ENCODE results near the gene ARHGAP15.

Gene ARHGAP15

DNA sequence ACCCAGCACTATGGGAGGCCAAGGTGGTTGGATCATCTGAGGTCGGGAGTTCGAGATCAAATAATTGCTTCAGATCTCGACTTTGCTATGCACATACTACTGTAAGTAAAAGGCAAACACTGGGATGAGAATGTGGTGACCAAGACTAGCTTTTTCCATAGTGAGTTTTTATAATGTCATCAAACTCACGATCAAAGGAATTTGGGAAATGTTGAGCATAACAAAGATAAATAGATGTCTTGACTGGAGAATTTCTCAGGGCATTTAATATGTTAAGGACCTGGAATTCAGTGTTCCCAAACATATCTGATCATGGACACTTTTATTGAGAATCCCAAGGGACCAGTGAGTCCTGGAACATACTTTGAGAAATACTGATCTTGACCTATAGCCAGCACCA, 205.6 kb downstream of the ARHGAP15 start:
- TF ChIP-seq, protein P1, sequence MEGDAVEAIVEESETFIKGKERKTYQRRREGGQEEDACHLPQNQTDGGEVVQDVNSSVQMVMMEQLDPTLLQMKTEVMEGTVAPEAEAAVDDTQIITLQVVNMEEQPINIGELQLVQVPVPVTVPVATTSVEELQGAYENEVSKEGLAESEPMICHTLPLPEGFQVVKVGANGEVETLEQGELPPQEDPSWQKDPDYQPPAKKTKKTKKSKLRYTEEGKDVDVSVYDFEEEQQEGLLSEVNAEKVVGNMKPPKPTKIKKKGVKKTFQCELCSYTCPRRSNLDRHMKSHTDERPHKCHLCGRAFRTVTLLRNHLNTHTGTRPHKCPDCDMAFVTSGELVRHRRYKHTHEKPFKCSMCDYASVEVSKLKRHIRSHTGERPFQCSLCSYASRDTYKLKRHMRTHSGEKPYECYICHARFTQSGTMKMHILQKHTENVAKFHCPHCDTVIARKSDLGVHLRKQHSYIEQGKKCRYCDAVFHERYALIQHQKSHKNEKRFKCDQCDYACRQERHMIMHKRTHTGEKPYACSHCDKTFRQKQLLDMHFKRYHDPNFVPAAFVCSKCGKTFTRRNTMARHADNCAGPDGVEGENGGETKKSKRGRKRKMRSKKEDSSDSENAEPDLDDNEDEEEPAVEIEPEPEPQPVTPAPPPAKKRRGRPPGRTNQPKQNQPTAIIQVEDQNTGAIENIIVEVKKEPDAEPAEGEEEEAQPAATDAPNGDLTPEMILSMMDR (IDR thresholded peaks at IDR 0.05; ENCODE audit: low read depth, low read length, missing control alignments): no peak
- DNase-seq (ENCODE audit: low read depth): no peak
- no peak overlapping the region for H3K4me3 ChIP-seq (ENCODE audit: low read depth, low read length)

- TF ChIP-seq, protein P1 (IDR thresholded peaks at IDR 0.05; ENCODE audit: low read depth, low read length, missing control alignments): no peak
- DNase-seq (ENCODE audit: low read depth): no peak
- H3K4me3 ChIP-seq (ENCODE audit: low read depth, low read length): no peak overlapping the region
These were observed 207.5 kb downstream of the ARHGAP15 start for GRCh38 chr2:143336719-143337210.

DNA sequence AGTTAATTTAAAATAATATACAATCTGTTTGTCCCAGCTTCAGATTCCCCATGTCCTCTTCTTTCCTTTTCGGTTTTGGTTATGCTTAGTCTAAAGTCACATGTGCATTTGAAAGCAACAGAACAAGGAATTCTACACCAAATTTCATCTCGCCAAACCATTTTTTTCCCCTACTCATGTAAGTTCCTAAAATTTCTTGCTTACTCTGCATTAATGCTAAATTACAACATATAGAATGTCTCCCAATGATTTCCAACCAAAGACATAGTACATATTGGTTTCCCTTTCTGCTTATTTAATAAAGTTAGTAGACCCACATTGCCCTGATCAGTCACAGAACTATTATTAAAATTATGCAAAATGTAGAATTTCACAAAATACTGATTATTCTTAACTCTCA, 212.3 kb downstream of the ARHGAP15 start:
- no peak for DNase-seq (ENCODE audit: low read depth)
- H3K4me3 ChIP-seq (ENCODE audit: low read depth, low read length): no peak overlapping the region
- TF ChIP-seq, protein P1 (IDR thresholded peaks at IDR 0.05; ENCODE audit: low read depth, low read length, missing control alignments): no peak

DNA sequence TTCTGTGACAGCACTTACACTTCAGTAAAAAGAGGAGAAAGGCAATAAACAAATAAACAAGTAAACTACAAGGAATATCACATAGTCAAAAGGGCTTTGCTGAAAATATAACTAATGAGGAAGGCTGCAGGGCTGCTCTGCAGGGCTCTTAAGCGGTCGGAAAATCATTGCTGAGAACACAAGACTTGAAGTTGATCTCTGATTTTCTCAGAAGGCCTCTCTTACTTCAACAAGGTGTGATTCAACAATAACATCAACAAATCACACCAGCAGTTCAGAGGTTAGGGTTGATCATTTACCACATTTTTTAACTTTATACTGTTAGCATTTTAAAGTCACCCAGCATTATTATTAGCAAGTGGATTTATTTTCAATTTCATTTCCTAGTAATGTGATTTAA, 215.6 kb downstream of the ARHGAP15 start:
- TF ChIP-seq, protein P1 (IDR thresholded peaks at IDR 0.05; ENCODE audit: low read depth, low read length, missing control alignments): no peak
- DNase-seq (ENCODE audit: low read depth): no peak
- H3K4me3 ChIP-seq (ENCODE audit: low read depth, low read length): no peak overlapping the region

GRCh38 chr2:143345887-143346787, 216.9 kb downstream of the ARHGAP15 start:
- TF ChIP-seq, protein P1 (IDR thresholded peaks at IDR 0.05; ENCODE audit: low read depth, low read length, missing control alignments): no peak
- no peak for DNase-seq (ENCODE audit: low read depth)

GRCh38 chr2:143347271-143347695, 218.1 kb downstream of the ARHGAP15 start:
- DNase-seq (ENCODE audit: low read depth): no peak
- TF ChIP-seq, protein P1 (IDR thresholded peaks at IDR 0.05; ENCODE audit: low read depth, low read length, missing control alignments): no peak
- H3K4me3 ChIP-seq (ENCODE audit: low read depth, low read length): no peak overlapping the region

More at GRCh38 chr2:143345887-143346787, 216.9 kb downstream of the ARHGAP15 start:
- H3K4me3 ChIP-seq (ENCODE audit: low read depth, low read length): no peak overlapping the region

Measured in GM12864 (cell line).